T-helper 22 cell (primary cell): ENCODE measurements around the gene CCR6.

Experiments used
- DNase-seq: peaks from one replicate; pipeline ENCODE4 v3.0.0-alpha.2; 2020; ENCODE audit warnings: low read depth

Gene CCR6

GRCh38 chr6:167120583-167120903 lies 2.4 kb upstream of the CCR6 start:
- DNase-seq: no peak

GRCh38 chr6:167121335-167121841 lies 1.5 kb upstream of the CCR6 start:
- DNase-seq: no peak

- no peak for DNase-seq
Observed at GRCh38 chr6:167122041-167122826, 662 bp upstream of the CCR6 start.

GRCh38 chr6:167124753-167125152 lies 1.9 kb downstream of the CCR6 start:
- no peak for DNase-seq

GRCh38 chr6:167125410-167125809 lies 2.5 kb downstream of the CCR6 start:
- DNase-seq: no peak

- no peak for DNase-seq
Observed at GRCh38 chr6:167125855-167126349, 3.0 kb downstream of the CCR6 start.

- DNase-seq: no peak
Observed at GRCh38 chr6:167127785-167128531, 5.1 kb downstream of the CCR6 start.

- DNase-seq: no peak
Observed at GRCh38 chr6:167129159-167129558, 6.3 kb downstream of the CCR6 start.

- DNase-seq: no peak
Observed at GRCh38 chr6:167129562-167129961, 6.7 kb downstream of the CCR6 start.

GRCh38 chr6:167130008-167130677 lies 7.2 kb downstream of the CCR6 start:
- no peak for DNase-seq

GRCh38 chr6:167130712-167131684 lies 8.1 kb downstream of the CCR6 start:
- DNase-seq: peak; percentile 52

- no peak for DNase-seq
Observed at GRCh38 chr6:167134448-167135328, 11.8 kb downstream of the CCR6 start.

GRCh38 chr6:167136376-167136775 lies 13.5 kb downstream of the CCR6 start:
- no peak for DNase-seq

GRCh38 chr6:167137081-167137480 lies 14.2 kb downstream of the CCR6 start:
- DNase-seq: no peak

GRCh38 chr6:167137881-167138280 lies 15.0 kb downstream of the CCR6 start:
- no peak for DNase-seq

GRCh38 chr6:167139761-167140160 lies 16.9 kb downstream of the CCR6 start:
- no peak for DNase-seq

- no peak for DNase-seq
Observed at GRCh38 chr6:167140589-167141474, 17.9 kb downstream of the CCR6 start.

GRCh38 chr6:167141667-167142432 lies 19.0 kb downstream of the CCR6 start:
- DNase-seq: peak; percentile 33

GRCh38 chr6:167142433-167142761 lies 19.5 kb downstream of the CCR6 start:
- DNase-seq: no peak
